Heart left ventricle (tissue), 13 donors: Measurements from ENCODE around the gene TIGD6.

Experiments used
- POLR2A ChIP-seq, 2 donors: fragments of 450-650 bp; IDR thresholded peaks; one replicate each; pipeline ENCODE4 v1.6.1; 2017; ENCODE audit warnings: antibody characterized with exemption in 2 of 2, mild to moderate bottlenecking in 2 of 2, moderate library complexity in 2 of 2
- TF ChIP-seq, protein P1 (sequence below), 12 donors: fragments of 200-600 bp; sonication (generic) in 4 of 12; IDR thresholded peaks; one replicate each; pipeline versions ENCODE4 v1.5.0 to v1.8.0; 2018 to 2022; ENCODE audit warnings: antibody characterized with exemption in 12 of 12, mild to moderate bottlenecking in 5 of 12
- donor health status: ischemic (EF 13 %, LVEDD 7.1; RV severe dilation, severe dysfunction).
- donor health status: DM: no; HTN: yes; CAD: no.
- donor health status: DM: no; HTN: no; CAD: no.
- donor health status: ischemic (EF 25% LVEDD 6.9; RV normal size, moderate dysfunction).
- donor health status: ischemic (EF 25% LVEDD 5.7; RV mildly dilated, moderate dysfunction).
- donor health status: ischemic (EF 35%, LVEDD 5.7; RV mildly dilated, moderate dysfunction).
- donor health status: nonischemic (EF 11% LVEDD 7.7; RV severe dilation, severe dysfunction).
- donor health status: DM: yes; HTN: yes; CAD: no.
- donor health status: PGD.
- donor health status: ischemic (EF 29% LVEDD 5.4; RV normal size, mild dysfunction).
- donor health status: nonischemic (EF 23%, LVEDD 6.1; RV moderate dilation, normal function).

GRCh38 chr5:149954798-149955197 lies 45.7 kb downstream of the TIGD6 start:
- TF ChIP-seq, protein P1, sequence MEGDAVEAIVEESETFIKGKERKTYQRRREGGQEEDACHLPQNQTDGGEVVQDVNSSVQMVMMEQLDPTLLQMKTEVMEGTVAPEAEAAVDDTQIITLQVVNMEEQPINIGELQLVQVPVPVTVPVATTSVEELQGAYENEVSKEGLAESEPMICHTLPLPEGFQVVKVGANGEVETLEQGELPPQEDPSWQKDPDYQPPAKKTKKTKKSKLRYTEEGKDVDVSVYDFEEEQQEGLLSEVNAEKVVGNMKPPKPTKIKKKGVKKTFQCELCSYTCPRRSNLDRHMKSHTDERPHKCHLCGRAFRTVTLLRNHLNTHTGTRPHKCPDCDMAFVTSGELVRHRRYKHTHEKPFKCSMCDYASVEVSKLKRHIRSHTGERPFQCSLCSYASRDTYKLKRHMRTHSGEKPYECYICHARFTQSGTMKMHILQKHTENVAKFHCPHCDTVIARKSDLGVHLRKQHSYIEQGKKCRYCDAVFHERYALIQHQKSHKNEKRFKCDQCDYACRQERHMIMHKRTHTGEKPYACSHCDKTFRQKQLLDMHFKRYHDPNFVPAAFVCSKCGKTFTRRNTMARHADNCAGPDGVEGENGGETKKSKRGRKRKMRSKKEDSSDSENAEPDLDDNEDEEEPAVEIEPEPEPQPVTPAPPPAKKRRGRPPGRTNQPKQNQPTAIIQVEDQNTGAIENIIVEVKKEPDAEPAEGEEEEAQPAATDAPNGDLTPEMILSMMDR (IDR thresholded peaks at IDR 0.05) = no peak
- TF ChIP-seq POLR2A (IDR thresholded peaks at IDR 0.05) = no peak
